HG03095 (cell line): ENCODE results near the gene VPS35L.

Experiments
- ATAC-seq: cut with Tn5 transposase; IDR thresholded peaks from one replicate; pipeline ENCODE4 v1.9.1; 2021; ENCODE audit warnings: moderate library complexity; ENCODE audit not compliant: unreplicated experiment

Gene VPS35L

DNA sequence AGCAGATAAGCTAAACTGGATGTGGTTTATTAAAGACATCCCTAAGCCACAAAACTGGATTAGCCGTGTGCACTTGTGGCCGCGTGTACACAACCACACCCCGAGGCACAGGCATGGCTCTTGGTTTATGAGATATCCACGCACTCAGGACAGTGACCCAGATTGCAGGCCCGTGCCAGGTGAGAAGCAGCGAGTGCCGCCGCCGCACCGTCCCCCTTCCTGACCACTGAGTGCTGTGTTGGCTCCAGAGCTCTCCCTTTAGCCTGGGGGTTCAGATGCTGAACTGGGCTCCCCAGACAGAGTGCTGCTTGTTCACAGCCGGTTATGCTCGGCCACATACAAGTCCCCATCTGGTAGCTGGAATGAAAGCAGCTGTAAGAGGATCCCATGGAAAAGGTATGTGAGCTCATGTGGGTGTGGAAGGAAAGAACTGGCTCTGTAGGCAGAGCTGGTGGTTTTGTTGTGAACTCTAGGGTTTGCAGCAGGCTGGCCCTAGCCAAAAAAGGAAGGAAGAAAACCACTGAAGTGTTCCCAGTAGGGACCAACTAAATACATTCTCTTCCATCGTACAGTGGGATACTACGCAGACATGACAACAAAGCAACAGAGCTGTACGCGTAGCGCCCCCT, 133.0 kb downstream of the VPS35L start:
- ATAC-seq, result no peak

DNA sequence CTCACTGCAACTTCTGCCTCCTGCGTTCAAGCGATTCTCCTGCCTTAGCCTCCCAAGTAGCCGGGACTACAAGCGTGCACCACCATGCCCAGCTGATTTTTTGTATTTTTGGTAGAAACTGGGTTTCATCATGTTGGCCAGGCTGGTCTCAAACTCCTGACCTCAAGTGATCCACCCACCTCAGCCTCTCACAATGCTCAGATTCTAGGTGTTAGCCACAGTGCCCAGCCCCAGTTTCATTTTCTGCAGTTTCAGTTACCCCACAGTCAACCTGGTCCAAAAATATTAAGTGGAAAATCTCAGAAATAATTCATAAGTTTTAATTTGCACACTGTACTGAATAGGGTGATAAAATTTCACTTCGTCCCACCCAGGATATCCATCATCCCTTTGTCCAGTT, 133.8 kb downstream of the VPS35L start:
- ATAC-seq, result no peak

DNA sequence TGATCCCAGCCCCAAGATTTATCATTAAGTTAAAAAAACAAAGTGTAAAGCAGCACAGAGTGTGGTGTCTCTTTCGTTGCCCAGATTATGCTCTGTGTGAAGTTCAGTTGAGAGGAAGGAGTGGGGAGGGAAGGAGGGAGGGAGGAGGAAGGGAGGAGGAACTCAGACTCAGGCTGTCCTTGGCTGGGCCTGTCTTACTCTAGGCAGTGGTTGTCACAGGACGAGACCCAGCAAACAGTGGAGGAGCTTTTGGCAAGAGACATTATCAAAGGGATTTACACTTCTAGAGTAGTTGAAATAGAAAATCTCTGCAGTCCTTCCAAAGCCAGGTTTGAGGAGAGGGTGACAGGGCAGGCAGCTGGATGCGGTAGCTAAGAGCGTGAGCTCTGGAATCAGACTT, 134.7 kb downstream of the VPS35L start:
- ATAC-seq, result no peak

GRCh38 chr16:19691161-19691711, 135.7 kb downstream of the VPS35L start:
- no peak for ATAC-seq

DNA sequence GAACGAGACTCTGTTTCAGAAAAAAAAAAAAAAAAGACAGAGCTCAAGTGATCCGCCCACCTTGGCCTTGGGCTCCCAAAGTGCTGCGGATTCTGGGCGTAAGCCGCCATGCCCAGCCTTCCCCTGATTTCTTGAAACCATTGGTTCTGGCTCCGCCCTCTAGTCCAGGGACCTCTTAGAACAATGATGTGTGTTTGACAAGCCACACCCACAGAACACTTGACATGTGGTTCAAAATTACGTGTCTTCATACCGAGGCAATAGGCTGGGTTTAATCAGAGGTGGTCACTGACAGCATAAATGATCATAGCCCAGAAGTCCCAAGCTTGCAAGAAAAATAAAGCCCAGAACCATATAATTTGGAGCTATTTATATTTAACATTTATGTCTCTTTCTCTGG, 139.5 kb downstream of the VPS35L start:
- ATAC-seq, result no peak

DNA sequence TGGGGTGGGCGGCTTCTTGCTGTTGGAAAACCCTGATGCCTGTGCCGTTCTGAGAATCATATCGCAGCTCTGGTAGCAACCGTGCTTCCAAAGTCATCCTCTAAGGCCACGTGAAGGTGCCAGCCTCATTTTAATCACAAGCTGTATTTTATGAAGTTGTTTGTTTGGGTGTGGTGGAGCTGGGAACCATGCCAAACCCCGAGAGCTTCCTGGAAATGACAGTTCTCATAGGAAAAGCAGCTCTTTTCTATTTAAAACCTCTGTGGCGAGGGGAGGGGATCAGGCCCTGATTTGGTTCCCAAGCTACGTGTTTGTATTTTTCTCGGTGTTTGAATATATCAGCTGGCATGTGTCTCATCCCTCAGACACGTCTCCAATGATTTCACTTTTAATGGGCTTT, 140.8 kb downstream of the VPS35L start:
- no peak for ATAC-seq

DNA sequence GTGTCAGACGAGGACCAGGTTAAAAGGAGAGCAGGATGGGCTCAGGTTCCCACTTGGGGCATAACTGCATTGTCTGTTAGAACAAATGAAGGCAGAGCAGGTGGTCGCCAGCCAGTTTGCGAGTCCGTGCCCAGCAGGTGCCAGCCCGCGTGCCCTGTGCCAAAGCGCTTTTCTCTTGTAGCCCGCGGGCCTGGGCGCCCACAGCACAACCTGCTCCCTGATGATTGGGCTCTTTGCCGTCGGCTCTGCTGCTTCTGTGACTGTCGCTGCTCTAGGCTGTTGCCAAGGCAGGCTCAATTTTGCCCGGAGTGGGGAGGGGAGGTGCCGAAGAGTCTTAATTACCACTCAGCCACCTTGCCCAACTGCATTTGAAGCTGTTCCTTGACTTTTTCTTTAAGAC, 141.5 kb downstream of the VPS35L start:
- no peak for ATAC-seq

- ATAC-seq, result no peak
Observed at GRCh38 chr16:19697756-19698318, 142.3 kb downstream of the VPS35L start.

DNA sequence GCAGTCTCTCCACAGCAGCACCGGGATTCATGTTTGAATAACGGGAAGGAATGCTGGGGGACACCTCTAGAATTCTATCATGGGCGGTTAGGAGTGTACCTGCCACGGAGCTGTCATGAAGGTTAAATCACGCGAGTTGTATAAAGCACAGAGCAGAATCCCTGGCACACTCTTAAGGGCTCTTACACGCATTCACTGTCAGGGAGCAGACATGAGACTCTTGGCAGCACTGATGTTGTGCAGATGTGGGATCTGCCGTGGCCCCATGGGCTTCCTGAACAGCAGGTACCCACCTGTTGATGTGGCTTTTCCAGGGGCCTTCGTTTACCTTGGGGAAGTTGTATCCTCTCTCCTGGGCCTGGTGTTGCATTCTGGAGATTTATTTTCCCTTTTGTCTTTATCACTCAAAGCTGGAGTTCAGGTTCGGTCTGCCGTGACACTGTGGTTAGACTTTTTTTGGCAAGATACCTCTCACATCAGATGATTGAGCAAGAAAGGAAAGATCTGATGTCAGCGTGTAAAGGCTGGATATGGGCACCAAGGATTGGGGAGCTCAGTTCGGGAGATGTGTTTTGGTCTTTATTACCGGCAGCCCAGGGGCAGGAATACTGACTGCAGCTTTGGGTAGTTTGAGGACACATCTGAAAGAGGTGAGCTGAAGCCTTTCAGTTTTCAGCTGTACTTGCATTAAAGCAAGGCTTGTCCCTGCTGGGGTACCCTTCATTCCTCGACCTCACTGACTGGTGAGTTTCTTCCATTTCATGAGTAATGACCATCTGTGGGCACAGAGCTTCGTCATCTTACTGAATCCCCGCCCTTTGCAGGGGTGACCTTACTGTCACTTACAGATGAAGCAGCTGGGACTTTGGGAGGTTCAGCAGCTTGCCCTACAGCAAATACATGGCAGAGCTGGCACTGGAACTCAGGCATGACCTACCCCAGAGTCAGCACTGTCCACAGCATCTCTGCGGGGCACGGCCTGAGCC, 143.3 kb downstream of the VPS35L start:
- ATAC-seq, result no peak

GRCh38 chr16:19699472-19699871, 144.0 kb downstream of the VPS35L start:
- no peak for ATAC-seq

GRCh38 chr16:19700319-19700781, 144.8 kb downstream of the VPS35L start:
- ATAC-seq, result no peak

GRCh38 chr16:19701091-19701490, 145.6 kb downstream of the VPS35L start:
- ATAC-seq, result no peak

DNA sequence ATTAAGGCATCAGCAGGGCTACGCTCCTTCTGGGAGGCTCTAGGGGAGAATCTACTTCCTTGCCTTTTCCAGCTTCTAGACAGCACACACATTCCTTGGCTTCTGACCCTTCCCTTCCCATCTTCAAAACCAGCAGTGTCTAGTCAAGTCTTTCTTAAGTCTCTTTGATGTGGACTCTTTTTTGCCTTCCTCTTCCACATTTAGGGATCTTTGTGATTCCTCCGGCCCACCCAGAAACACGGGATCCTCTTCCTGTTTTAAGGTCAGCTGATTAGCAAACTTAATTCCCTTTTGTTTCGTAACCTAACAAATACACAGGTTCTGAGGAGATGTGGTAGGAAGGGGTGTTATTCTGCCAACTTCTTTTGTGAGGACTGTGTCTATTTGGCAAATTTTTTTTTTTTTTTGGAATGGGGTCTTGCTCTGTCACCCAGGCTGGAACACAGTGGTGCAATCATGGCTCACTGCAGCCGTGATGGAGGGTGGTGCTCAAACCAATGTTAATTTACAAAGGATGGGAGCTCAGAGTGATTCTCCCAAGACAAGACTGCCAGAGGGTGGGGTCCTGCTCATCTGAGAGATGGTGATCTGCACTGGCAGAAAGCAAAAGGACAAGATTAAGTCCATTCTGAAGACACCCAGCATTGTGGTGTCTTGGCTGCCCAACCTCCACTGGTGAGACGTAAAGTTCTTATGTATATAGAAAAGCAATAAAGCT, 147.8 kb downstream of the VPS35L start:
- ATAC-seq, result no peak

DNA sequence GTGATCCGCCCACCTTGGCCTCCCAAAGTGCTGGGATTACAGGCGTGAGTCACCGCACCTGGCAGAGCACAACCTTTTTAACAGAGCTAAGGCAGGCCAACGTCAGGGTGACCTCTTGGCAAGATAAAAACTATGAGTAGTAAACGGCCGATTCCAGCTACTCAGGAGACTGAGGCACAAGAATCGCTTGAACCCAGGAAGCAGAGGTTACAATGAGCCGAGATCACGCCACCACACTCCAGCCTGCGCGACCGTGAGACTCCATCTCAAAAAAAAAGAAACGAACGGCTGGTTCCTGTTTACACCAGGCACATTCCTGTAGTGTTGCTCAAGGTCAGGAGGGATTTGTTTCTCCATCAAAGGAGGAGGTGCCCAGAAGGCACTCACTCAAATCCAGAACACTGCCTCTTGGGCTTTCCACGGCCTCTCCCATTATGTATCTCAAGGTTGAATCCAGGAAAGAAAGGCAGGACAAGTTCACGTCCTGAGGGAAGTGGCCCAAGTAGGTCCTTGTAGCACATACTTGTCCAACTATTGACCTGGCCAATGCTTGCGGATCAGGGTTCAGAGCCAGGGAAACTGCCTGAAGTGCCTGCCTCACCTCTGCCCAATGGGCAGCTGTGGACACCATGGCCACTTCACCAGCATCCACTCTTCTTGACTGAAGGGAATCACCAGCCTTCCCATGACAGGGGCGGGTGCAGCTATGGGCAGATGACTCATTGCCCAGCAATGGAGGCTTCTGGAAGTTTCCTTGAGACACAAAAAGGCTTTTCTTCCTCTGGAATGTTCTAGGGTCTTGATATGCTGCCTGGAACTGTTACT, 149.0 kb downstream of the VPS35L start:
- no peak for ATAC-seq

DNA sequence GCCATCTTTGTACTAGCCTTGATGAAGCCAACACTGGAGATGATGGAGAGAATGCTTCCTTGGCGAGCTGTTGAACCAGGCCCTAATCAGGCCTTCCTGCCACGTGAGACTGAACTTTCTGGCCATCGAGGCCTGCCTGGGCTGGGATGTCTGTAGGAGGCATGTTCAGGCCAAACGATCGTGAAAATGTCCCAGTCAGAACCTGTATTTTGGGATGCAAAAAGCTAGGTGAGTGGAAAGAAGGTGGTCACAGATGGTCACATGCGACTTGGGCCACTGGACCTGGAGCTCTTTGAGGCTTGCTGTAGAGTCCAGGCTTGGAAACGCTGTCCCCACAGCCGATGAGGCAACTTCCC, 149.6 kb downstream of the VPS35L start:
- no peak for ATAC-seq

DNA sequence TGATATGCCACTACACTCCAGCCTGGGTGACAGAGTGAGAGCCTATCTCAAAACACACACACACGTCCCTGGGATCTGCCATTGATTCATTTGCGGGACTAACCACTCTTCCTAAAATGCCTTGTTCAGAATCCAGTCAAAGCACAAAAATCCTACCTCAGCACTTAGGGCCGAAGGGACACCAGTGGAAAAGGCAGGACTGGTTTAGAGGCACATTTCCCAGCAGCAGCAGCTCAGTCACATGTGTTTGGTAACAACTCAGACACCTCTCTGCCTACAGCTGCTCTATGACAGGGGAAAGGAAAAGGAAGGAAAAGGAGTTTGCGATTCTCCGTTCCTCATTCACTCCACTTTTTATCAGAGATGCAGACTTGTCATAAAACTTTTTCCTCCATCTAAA, 150.3 kb downstream of the VPS35L start:
- no peak for ATAC-seq

GRCh38 chr16:19706846-19707245, 151.3 kb downstream of the VPS35L start:
- ATAC-seq, result no peak

DNA sequence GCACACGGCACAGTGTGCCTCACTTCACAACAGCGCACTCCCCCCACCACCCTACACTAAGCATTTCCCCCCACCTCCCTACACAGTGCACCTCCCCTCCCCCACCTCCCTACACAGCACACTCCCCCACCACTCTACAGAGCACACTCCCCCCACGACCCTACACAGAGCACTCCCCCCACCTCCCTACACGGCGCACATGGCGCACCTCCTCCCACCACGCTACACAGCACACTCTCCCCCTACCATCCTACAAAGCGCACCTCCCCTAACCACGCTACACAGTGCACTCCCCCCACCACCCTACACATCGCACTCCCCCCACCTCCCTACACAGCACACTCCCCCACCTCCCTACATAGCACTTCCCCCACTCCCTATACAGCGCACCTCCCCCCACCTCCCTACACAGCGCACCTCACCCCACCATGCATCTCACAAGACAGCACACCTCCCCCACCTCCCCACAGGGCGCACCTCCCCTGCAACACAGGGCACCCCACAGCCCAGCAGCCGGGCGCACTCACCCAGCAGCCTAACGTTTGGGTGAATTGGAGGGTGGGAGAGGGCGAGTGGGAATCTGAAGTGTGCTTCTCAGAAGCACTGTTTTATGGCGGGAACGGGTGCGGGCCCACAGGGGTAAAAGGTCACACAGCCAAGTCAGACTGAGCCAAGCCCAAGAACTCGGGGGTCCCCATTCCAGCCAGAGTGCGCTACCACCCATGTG, 152.2 kb downstream of the VPS35L start:
- no peak for ATAC-seq
